Measurements from ENCODE around the gene GALNT16. TPM values are rescaled to one million over a fixed set of nuclear protein-coding genes. Genes with fewer than 3 reads are reported as not detected.

Gene GALNT16
- total and polyA plus RNA-seq, 8 donors = 0.53 to 2.2 (median 1.6) TPM; not detected in 1

- H3K36me3 ChIP-seq = no peaks in the 10 kb centered on the region
- no peaks in the 10 kb centered on the region for H3K27me3 ChIP-seq
- WGBS, 5 donors = 87 to 91% (median 89%) methylated on average over 5 of the region's 5 CpGs
- no peak overlapping the region for H3K4me3 ChIP-seq
- H3K27ac ChIP-seq = no peak overlapping the region
- intact Hi-C loops (cut with DNase I; ENCODE audit: low total_unique reads) = no loop called here
- TF ChIP-seq EP300 (IDR thresholded peaks at IDR 0.05) = no peak
- TF ChIP-seq POLR2AphosphoS5 (IDR thresholded peaks at IDR 0.05) = no peak
- TF ChIP-seq POLR2A (IDR thresholded peaks at IDR 0.05) = no peak
- no peak for TF ChIP-seq CTCF (IDR thresholded peaks at IDR 0.05)
- peaks cover 15 to 50% (median 21%) of the 10 kb centered on the region in 4 donors for H3K4me1 ChIP-seq
- DNase-seq = no peak
- no peaks in the 10 kb centered on the region for H3K9me3 ChIP-seq
Observed at GRCh38 chr14:69404883-69405282, 144.9 kb downstream of the GALNT16 start.

- Histone ChIP-seq H3K4me3 (no peak overlapping the region), H3K27ac (no peak overlapping the region), H3K36me3 (no peaks in the 10 kb centered on the region), H3K4me1 (peaks cover 6 to 48% (median 12%) of the 10 kb centered on the region in 4 donors), H3K9me3 (no peaks in the 10 kb centered on the region), H3K27me3 (no peaks in the 10 kb centered on the region)
- TF ChIP-seq EP300 (IDR thresholded peaks at IDR 0.05) = no peak
- TF ChIP-seq CTCF (IDR thresholded peaks at IDR 0.05) = no peak
- no peak for TF ChIP-seq POLR2A (IDR thresholded peaks at IDR 0.05)
- TF ChIP-seq POLR2AphosphoS5 (IDR thresholded peaks at IDR 0.05) = no peak
- no peak for DNase-seq
- intact Hi-C loops (cut with DNase I; ENCODE audit: low total_unique reads) = no loop called here
Observed at GRCh38 chr14:69405762-69406161, 145.8 kb downstream of the GALNT16 start.

Other genes with a start within 250 kb of the GALNT16 start
- gene DCAF5, start 107.0 kb upstream of the GALNT16 start, total RNA-seq = 10 to 100 TPM; 24.3 to 80.5 (median 43.3) TPM
- gene DCAF5, start 107.0 kb upstream of the GALNT16 start, polyA plus RNA-seq = 10 to 100 TPM; 13.9 to 16.2 (median 16.2) TPM
- 10 to 100 TPM in 3 of 5 donors, 1 to 10 TPM in 2; 8.0 to 25.4 (median 14.7) TPM for gene EXD2, start 68.7 kb upstream of the GALNT16 start, total RNA-seq
- 1 to 10 TPM; 3.4 to 9.5 (median 4.9) TPM for gene EXD2, start 68.7 kb upstream of the GALNT16 start, polyA plus RNA-seq
- gene ERH, start 138.1 kb downstream of the GALNT16 start, total RNA-seq = 100 to 1,000 TPM in 1 of 5 donors, 10 to 100 TPM in 4; 12.5 to 112 (median 34.6) TPM
- gene ERH, start 138.1 kb downstream of the GALNT16 start, polyA plus RNA-seq = 100 to 1,000 TPM; 122 to 159 (median 128) TPM
- gene SLC39A9, start 138.5 kb downstream of the GALNT16 start, total RNA-seq = 100 to 1,000 TPM in 1 of 5 donors, 10 to 100 TPM in 4; 18.8 to 121 (median 44.2) TPM
- gene SLC39A9, start 138.5 kb downstream of the GALNT16 start, polyA plus RNA-seq = 10 to 100 TPM; 12.1 to 17.9 (median 15.4) TPM
- gene PLEKHD1, start 224.6 kb downstream of the GALNT16 start, total RNA-seq = under 1 TPM in 1 of 5 donors, not detected in 4; 0.55 TPM
- under 1 TPM; 0.08 to 0.15 (median 0.12) TPM for gene PLEKHD1, start 224.6 kb downstream of the GALNT16 start, polyA plus RNA-seq